NT2/D1 (cell line): Measurements from ENCODE around the gene STX7.

ENCODE experiments used
- DNase-seq: peaks from one replicate; pipeline ENCODE4 v3.0.0-alpha.2; 2011; ENCODE audit warnings: low read depth, low spot score
- H3K27me3 ChIP-seq: 2 replicates; pipeline ENCODE4 v1.6.0; 2011; ENCODE audit warnings: mild to moderate bottlenecking; ENCODE audit not compliant: insufficient read length, insufficient read depth
- H3K36me3 ChIP-seq: 2 replicates; pipeline ENCODE4 v1.6.1; 2011; ENCODE audit warnings: mild to moderate bottlenecking, low read length, mixed read lengths; ENCODE audit not compliant: insufficient read depth, insufficient read length
- H3K4me1 ChIP-seq: 2 replicates; pipeline ENCODE4 v1.5.1; 2011; ENCODE audit not compliant: insufficient read depth, insufficient read length
- H3K4me3 ChIP-seq: 2 replicates; pipeline ENCODE4 v1.5.1; 2011; ENCODE audit warnings: low read depth; ENCODE audit not compliant: insufficient read length
- H3K9ac ChIP-seq: 2 replicates; pipeline ENCODE4 v1.6.0; 2011; ENCODE audit warnings: low read depth; ENCODE audit not compliant: insufficient read length
- H3K9me3 ChIP-seq: 2 replicates; pipeline ENCODE4 v1.5.1; 2011; ENCODE audit warnings: mild to moderate bottlenecking, low read length; ENCODE audit not compliant: insufficient read depth
- SUZ12 ChIP-seq: IDR thresholded peaks from 2 replicates; pipeline ENCODE4 v1.6.1; 2011; ENCODE audit not compliant: insufficient read length, insufficient read depth; ENCODE audit errors: extremely low read depth
- YY1 ChIP-seq: IDR thresholded peaks from 2 replicates; pipeline ENCODE4 v1.6.1; 2011; ENCODE audit not compliant: insufficient read length, insufficient read depth
- ZNF274 ChIP-seq: IDR thresholded peaks from 2 replicates; pipeline ENCODE4 v1.6.1; 2011; ENCODE audit warnings: mild to moderate bottlenecking, low read depth, low read length

Gene STX7

DNA sequence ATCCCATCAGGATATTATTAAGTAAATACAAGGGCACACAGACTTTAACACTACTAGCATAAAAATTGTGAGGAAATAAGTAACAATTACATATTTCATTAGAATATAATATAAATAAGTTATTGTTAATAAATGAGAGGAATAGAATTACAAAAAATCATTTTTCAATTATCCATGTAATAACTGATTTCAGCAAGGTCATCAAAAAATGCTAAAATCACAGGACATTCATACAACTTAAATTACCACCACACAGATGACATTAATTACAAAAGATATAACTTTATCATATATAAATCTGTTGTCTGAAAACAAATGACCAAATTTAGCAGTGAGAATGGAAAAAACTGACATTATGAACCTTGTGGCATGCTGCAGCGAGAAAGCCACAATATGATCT, 37.0 kb downstream of the STX7 start:
- Histone ChIP-seq H3K4me3 (no peak overlapping the region), H3K9me3 (no peaks in the 10 kb centered on the region), H3K36me3 (peaks cover 5% of the 10 kb centered on the region), H3K27me3 (no peaks in the 10 kb centered on the region), H3K9ac (no peak overlapping the region), H3K4me1 (no peaks in the 10 kb centered on the region)
- TF ChIP-seq ZNF274 (no peak), YY1 (no peak), SUZ12 (no peak)
- DNase-seq = no peak

DNA sequence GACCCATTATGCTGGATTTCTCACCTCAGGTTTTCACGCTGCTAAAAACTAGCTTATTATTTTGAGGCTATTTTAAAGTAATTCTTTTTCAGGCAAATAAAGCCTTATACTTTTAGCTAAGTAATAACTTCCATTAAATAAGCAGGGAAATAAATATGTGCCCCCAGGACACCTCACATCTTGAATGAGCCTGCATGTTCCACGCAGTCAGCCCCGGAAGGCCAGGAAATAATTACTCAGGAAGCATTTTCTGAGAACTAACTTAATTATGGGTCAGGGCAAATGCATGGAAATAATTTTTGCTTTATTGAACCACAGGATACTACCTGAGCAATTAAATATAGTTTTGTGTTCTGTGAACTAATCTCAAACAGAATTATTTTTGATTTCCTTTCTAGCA, 41.1 kb downstream of the STX7 start:
- no peak for TF ChIP-seq SUZ12
- no peak for TF ChIP-seq ZNF274
- TF ChIP-seq YY1 = no peak
- Histone ChIP-seq H3K9ac (no peak overlapping the region), H3K9me3 (no peaks in the 10 kb centered on the region), H3K36me3 (peaks cover 27% of the 10 kb centered on the region), H3K4me3 (no peak overlapping the region), H3K4me1 (no peaks in the 10 kb centered on the region), H3K27me3 (no peaks in the 10 kb centered on the region)
- no peak for DNase-seq

DNA sequence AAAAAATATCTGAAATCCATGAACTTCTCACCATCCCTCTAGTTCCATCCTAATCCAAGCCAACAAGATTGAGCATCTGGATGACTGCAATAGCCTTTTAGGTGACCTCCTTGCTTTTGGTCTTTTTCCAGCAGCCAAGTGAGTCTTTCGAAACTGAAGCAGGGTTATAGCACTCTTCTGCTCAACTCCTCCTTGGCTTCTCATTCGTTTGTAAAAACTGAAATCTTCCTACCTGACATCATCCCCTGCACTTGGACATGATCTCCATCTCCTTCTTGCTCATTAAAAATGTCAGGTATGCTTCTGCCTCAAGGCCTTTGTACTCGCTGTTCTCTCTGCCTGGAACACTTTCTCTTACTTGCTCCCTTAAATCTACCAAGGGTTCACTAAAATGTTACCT, 46.0 kb downstream of the STX7 start:
- Histone ChIP-seq H3K36me3 (peaks cover 56% of the 10 kb centered on the region), H3K4me3 (no peak overlapping the region), H3K27me3 (no peaks in the 10 kb centered on the region), H3K4me1 (no peaks in the 10 kb centered on the region), H3K9me3 (no peaks in the 10 kb centered on the region), H3K9ac (no peak overlapping the region)
- DNase-seq = no peak
- TF ChIP-seq SUZ12 = no peak
- no peak for TF ChIP-seq YY1

DNA sequence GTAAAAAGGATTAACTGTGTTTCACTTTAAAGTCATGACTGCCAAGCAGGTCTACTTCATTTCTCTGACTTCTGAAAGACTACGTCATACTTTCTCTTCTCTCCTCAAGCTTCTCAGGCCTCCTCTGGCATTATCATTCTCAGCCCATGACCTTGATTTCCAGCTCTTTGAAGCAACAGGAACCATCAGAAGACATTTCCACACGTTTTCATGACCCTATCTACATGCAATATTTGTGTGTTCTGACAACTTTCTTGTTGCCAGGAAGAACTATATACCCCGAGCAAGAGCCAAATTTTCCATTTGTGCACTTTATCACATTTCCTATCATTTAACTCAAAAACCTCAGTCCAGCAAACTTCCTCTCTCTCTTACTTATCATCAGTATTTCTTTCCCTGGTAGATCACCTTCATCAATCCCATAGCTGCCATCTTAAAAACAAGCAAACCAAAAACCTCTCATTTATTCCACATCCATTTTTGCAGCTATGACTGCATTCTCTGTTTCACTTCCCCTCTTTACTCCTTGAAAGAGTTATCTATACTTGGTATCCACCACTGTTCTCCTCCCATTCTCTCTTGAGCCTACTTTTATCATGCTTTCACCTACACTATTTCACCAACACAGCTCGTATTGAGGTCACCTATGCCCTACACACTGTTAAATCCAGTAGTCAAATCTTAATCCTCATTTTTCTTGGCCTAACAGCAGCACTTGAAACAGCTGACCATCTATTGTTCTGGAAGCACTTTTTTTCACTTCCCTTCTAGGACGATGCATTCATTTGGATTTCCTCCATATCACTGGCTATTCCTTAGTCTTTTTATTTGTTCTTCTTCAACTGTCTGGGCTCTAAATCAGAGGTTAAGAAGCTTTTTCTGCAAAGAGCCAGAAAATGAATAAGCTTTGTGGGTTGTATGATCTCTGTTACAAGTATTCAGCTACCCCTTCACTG, 47.1 kb downstream of the STX7 start:
- TF ChIP-seq ZNF274 = no peak
- TF ChIP-seq YY1 = no peak
- no peak for TF ChIP-seq SUZ12
- DNase-seq = no peak
- H3K36me3 ChIP-seq = peaks cover 56% of the 10 kb centered on the region

DNA sequence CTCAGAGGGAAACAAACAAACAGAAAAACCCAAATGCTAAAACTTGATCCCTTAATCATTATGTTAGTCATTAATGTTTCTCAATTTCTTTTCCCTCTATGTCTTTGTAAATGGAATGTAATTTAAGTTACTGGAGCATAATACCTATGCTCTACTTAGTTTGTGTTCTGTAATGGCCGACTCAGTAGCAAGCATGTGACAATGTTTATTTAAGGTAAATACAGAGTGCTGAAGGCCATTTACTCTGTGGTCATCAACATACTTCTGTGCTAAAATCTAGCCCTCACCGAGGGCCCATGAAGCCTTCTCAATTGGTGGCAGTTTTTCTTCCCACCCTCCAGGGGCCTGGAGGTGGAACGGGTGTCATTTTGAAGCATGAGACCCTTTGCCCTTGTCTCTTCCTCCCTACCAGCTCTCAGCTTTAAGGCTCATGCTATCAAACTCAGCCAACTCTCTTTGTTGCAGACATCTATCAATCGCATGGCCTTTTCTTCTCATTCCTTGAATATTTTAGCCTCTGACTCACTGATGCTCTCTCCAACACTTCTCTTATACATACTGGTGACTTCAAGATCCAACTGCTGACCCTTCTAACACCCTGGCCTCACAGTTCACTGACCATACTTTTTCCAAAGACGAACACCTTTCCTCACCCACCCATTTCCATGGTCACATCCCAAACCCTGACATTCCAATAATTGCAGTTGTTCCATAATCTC, 48.2 kb downstream of the STX7 start:
- Histone ChIP-seq H3K36me3 (peaks cover 55% of the 10 kb centered on the region), H3K4me3 (no peak overlapping the region), H3K4me1 (no peaks in the 10 kb centered on the region), H3K27me3 (no peaks in the 10 kb centered on the region), H3K9ac (no peak overlapping the region), H3K9me3 (no peaks in the 10 kb centered on the region)
- no peak for TF ChIP-seq YY1
- TF ChIP-seq SUZ12 = no peak
- TF ChIP-seq ZNF274 = no peak
- DNase-seq = no peak

More for the DNA sequence above, 47.1 kb downstream of the STX7 start:
- H3K27me3 ChIP-seq = no peaks in the 10 kb centered on the region
- H3K9me3 ChIP-seq = no peaks in the 10 kb centered on the region
- no peaks in the 10 kb centered on the region for H3K4me1 ChIP-seq
- H3K9ac ChIP-seq = no peak overlapping the region
- H3K4me3 ChIP-seq = no peak overlapping the region

DNA sequence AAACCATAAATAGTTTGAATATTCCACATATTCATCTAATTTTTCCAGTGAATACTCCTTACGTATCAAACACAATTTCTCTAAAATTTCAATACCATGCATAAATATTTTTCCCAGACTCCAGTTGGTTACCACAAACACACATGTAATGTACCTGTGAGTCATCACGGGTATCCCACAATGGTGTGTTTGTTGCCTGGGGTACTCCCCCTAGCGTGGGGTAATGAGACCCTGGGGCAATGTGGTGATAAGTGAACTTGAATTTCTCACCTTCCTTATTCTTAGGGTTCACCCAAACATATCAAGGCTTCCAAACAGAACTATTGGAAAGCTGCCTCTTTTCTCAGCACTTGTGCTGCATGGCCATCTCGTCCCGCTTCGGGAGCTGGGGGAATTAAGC, 51.0 kb downstream of the STX7 start:
- H3K4me3 ChIP-seq = no peak overlapping the region
- H3K4me1 ChIP-seq = no peaks in the 10 kb centered on the region
- no peak overlapping the region for H3K9ac ChIP-seq
- peaks cover 61% of the 10 kb centered on the region for H3K36me3 ChIP-seq
- H3K9me3 ChIP-seq = no peaks in the 10 kb centered on the region
- H3K27me3 ChIP-seq = no peaks in the 10 kb centered on the region
- no peak for DNase-seq
- TF ChIP-seq SUZ12 (no peak), ZNF274 (no peak), YY1 (no peak)

DNA sequence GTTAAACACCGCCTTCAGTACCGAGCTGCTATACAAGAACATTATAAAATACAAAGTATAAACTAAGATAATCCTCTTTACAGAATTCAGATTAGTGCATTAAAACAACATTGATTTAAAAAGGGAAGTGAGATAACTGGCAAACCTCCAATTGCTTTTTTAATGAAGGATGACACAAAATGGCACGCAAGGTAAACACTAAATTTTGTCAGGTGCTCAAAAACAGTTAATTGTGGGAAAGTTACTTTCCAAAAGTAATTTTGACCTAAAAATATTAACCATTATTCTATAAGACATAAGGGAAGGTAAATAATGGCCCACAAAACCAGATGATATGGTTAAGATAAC, 53.3 kb downstream of the STX7 start:
- Histone ChIP-seq H3K4me1 (no peaks in the 10 kb centered on the region), H3K9ac (no peak overlapping the region)

More for the DNA sequence above, 53.3 kb downstream of the STX7 start:
- TF ChIP-seq YY1 (no peak), SUZ12 (no peak), ZNF274 (no peak)
- DNase-seq = no peak
- H3K27me3 ChIP-seq = no peaks in the 10 kb centered on the region
- no peak overlapping the region for H3K4me3 ChIP-seq
- H3K36me3 ChIP-seq = peaks cover 61% of the 10 kb centered on the region
- no peaks in the 10 kb centered on the region for H3K9me3 ChIP-seq
